ENCODE data around the gene ZNF614.

DNA sequence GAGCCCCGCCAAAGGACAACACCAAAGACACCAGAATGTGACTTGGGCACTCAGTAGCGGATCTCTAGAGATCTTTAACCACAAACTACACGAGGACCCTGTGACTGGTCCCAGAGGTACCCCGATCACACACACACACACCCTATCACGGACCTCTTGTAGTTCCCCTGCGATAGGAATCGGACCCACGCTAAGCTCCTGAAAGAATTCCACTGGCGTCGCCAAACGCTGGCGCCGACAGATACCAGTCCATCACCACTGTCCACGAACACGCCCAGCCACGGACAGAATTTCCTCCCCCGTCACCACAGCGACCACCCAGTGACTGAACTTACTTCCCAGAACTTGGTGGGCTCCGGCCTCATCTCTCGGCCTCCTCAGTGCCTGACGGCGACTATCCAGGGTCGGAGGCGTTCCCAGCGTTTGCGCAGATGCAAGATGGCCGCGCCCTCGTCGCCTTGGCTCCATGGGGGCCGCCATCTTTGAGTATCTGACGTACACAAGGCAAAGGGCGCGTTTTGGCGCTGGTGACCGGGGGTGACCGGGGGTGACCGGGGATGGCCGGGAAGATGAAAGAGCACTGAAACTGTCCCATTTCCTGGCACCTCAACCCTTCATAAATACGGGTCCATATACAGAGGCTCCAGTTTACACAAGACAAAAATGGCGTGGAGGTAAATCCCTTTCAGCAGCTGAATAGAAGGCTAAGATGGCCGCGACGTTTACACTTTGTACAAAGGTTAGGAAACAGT lies 20.2 kb downstream of the ZNF614 start, which contains the start of gene ZNF615:
- TF ChIP-seq, protein P1, sequence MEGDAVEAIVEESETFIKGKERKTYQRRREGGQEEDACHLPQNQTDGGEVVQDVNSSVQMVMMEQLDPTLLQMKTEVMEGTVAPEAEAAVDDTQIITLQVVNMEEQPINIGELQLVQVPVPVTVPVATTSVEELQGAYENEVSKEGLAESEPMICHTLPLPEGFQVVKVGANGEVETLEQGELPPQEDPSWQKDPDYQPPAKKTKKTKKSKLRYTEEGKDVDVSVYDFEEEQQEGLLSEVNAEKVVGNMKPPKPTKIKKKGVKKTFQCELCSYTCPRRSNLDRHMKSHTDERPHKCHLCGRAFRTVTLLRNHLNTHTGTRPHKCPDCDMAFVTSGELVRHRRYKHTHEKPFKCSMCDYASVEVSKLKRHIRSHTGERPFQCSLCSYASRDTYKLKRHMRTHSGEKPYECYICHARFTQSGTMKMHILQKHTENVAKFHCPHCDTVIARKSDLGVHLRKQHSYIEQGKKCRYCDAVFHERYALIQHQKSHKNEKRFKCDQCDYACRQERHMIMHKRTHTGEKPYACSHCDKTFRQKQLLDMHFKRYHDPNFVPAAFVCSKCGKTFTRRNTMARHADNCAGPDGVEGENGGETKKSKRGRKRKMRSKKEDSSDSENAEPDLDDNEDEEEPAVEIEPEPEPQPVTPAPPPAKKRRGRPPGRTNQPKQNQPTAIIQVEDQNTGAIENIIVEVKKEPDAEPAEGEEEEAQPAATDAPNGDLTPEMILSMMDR (IDR thresholded peaks at IDR 0.05 in 2 of 3, conservative IDR thresholded peaks at IDR 0.05 in 1 of 3; ENCODE audit: borderline replicate concordance in 1 of 3, insufficient read depth in 1 of 3, low read depth in 2 of 3, low read length in 2 of 3) = no peak
- TF ChIP-seq EZH2 (IDR thresholded peaks at IDR 0.05) (no peak), SIN3A (IDR thresholded peaks at IDR 0.05; ENCODE audit: low read depth) (no peak), JUND (IDR thresholded peaks at IDR 0.05) (no peak), YY1 (IDR thresholded peaks at IDR 0.05; ENCODE audit: extremely low read depth, insufficient replicate concordance, low read depth, low read length) (peak; percentile 99), EZH2phosphoT487 (IDR thresholded peaks at IDR 0.05; ENCODE audit: borderline replicate concordance) (no peak), SRF (IDR thresholded peaks at IDR 0.05; ENCODE audit: low read depth) (no peak)
- TF ChIP-seq, protein P2, sequence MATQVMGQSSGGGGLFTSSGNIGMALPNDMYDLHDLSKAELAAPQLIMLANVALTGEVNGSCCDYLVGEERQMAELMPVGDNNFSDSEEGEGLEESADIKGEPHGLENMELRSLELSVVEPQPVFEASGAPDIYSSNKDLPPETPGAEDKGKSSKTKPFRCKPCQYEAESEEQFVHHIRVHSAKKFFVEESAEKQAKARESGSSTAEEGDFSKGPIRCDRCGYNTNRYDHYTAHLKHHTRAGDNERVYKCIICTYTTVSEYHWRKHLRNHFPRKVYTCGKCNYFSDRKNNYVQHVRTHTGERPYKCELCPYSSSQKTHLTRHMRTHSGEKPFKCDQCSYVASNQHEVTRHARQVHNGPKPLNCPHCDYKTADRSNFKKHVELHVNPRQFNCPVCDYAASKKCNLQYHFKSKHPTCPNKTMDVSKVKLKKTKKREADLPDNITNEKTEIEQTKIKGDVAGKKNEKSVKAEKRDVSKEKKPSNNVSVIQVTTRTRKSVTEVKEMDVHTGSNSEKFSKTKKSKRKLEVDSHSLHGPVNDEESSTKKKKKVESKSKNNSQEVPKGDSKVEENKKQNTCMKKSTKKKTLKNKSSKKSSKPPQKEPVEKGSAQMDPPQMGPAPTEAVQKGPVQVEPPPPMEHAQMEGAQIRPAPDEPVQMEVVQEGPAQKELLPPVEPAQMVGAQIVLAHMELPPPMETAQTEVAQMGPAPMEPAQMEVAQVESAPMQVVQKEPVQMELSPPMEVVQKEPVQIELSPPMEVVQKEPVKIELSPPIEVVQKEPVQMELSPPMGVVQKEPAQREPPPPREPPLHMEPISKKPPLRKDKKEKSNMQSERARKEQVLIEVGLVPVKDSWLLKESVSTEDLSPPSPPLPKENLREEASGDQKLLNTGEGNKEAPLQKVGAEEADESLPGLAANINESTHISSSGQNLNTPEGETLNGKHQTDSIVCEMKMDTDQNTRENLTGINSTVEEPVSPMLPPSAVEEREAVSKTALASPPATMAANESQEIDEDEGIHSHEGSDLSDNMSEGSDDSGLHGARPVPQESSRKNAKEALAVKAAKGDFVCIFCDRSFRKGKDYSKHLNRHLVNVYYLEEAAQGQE (IDR thresholded peaks at IDR 0.05; ENCODE audit: low read depth) = no peak
- TF ChIP-seq, protein P3, sequence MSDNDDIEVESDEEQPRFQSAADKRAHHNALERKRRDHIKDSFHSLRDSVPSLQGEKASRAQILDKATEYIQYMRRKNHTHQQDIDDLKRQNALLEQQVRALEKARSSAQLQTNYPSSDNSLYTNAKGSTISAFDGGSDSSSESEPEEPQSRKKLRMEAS (IDR thresholded peaks at IDR 0.05) = no peak
- TF ChIP-seq, protein P4, sequence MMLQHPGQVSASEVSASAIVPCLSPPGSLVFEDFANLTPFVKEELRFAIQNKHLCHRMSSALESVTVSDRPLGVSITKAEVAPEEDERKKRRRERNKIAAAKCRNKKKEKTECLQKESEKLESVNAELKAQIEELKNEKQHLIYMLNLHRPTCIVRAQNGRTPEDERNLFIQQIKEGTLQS (IDR thresholded peaks at IDR 0.05) = no peak

All from HCT116 (cell line).